Activated CD8-positive, alpha-beta T cell treated with anti-CD3 and anti-CD28 coated beads for 36 hours (primary cell): ENCODE results near the gene GNG8. TPM values are rescaled to one million over a fixed set of nuclear protein-coding genes. Genes with fewer than 3 reads are reported as not detected.

Experiments used
- ATAC-seq: fragments of 200-7000 bp; cut with Tn5 transposase; one replicate; pipeline ENCODE4 v1.10.0; 2021; ENCODE audit warnings: mild to moderate bottlenecking, moderate library complexity
- CTCF ChIA-PET: fragments of 350-600 bp; sonication (Branson Sonifier 250); formaldehyde crosslinking; loops from one replicate; lab custom pipeline; 2021; ENCODE audit warnings: antibody characterized with exemption; lab: Charles Lee
- POLR2A ChIA-PET: fragments of 350-600 bp; sonication (Branson Sonifier 250); formaldehyde crosslinking; loops from one replicate; lab custom pipeline; 2021; ENCODE audit warnings: antibody characterized with exemption; lab: Charles Lee
- DNase-seq: peaks from one replicate; pipeline ENCODE4 v3.0.0-alpha.2; 2020
- H3K27ac Mint-ChIP-seq: one replicate; pipeline ENCODE4 v1.8.0; 2021; ENCODE audit warnings: mild to moderate bottlenecking, mixed read lengths
- H3K27me3 Mint-ChIP-seq: one replicate; pipeline ENCODE4 v1.8.0; 2021; ENCODE audit warnings: mixed read lengths
- H3K36me3 Mint-ChIP-seq: one replicate; pipeline ENCODE4 v1.8.0; 2021; ENCODE audit warnings: low read depth, mixed read lengths
- H3K4me1 Mint-ChIP-seq: one replicate; pipeline ENCODE4 v1.8.0; 2021; ENCODE audit warnings: low read depth, mixed read lengths
- H3K4me3 Mint-ChIP-seq: one replicate; pipeline ENCODE4 v1.8.0; 2021; ENCODE audit warnings: mild to moderate bottlenecking, moderate library complexity, mixed read lengths
- H3K9me3 Mint-ChIP-seq: one replicate; pipeline ENCODE4 v1.8.0; 2021; ENCODE audit warnings: mixed read lengths
- CTCF ChIP-seq: fragments of 200-600 bp; IDR thresholded peaks from one replicate; pipeline ENCODE4 v1.8.0; 2022; ENCODE audit warnings: antibody characterized with exemption, mild to moderate bottlenecking
- intact Hi-C: fragments of 100-400 bp; cut with micrococcal nuclease; formaldehyde crosslinking; loops from one replicate; pipeline ENCODE4 v1.10.0; 2022
- total RNA-seq, 2 experiments: library from RNA; stranded (reverse); gene quantifications; one replicate each; pipeline ENCODE4 v1.2.3, GENCODE V29; 2021

GNG8 gene
- total RNA-seq, 2 experiments from 2014 or later: 33.0 to 45.4 TPM

GRCh38 chr19:46601318-46602224, 34.4 kb downstream of the GNG8 start, which contains the start of gene CALM3:
Gene CALM3 (plus strand): TSS chr19:46601330. CDS start chr19:46601435, 105 bp downstream.
- peak within 1 kb of the TSS; percentile 99 for H3K4me3 Mint-ChIP-seq
- H3K9me3 Mint-ChIP-seq: peaks cover 11% of the 10 kb centered on the region
- peaks cover 32% of the 10 kb centered on the region for H3K4me1 Mint-ChIP-seq
- H3K36me3 Mint-ChIP-seq: peaks cover 40% of the 10 kb centered on the region
- ChIA-PET POLR2A (interaction anchor here (0.6 to 10.7 kb wide), 23 partner anchors 11 to 251 kb away, joined by 3 to 232 read pairs (median 6); partner anchors contain the start of genes DACT3, PRKD2, PTGIR and SLC1A5), CTCF (interaction anchor here (0.7 to 4.3 kb wide), 7 partner anchors 11 to 64 kb away, joined by 4 to 56 read pairs (median 7); partner anchors contain the start of gene DACT3)
- no peak for DNase-seq
- TF ChIP-seq CTCF: no peak
- H3K27ac Mint-ChIP-seq: peak within 1 kb of the TSS; percentile 100
- H3K27me3 Mint-ChIP-seq: no peaks in the 10 kb centered on the region
- intact Hi-C loops: no loop called here
- ATAC-seq: no peak

- Mint-ChIP-seq H3K27ac (peak overlapping the region; percentile 100), H3K27me3 (no peaks in the 10 kb centered on the region), H3K9me3 (peaks cover 11% of the 10 kb centered on the region), H3K4me1 (peaks cover 27% of the 10 kb centered on the region), H3K4me3 (peak overlapping the region; percentile 99), H3K36me3 (peaks cover 32% of the 10 kb centered on the region)
- DNase-seq (peak; percentile 99), ATAC-seq (peak; percentile 90)
- TF ChIP-seq CTCF: no peak
- intact Hi-C loops: no loop called here
- CTCF ChIA-PET: interaction anchor here (0.8 to 4.3 kb wide), 10 partner anchors 12 to 104 kb away, joined by 3 to 56 read pairs (median 5); partner anchors contain the start of gene DACT3
- POLR2A ChIA-PET: interaction anchor here (0.6 to 10.7 kb wide), 27 partner anchors 10 to 250 kb away, joined by 3 to 232 read pairs (median 5); partner anchors contain the start of genes DACT3, FKRP, PRKD2 and SLC1A5
Measured at GRCh38 chr19:46600384-46601317, 35.4 kb downstream of the GNG8 start.

GRCh38 chr19:46599716-46600373, 36.2 kb downstream of the GNG8 start:
- H3K27me3 Mint-ChIP-seq: no peaks in the 10 kb centered on the region
- ChIA-PET CTCF (interaction anchor here (0.8 to 4.3 kb wide), 8 partner anchors 13 to 105 kb away, joined by 3 to 56 read pairs (median 5); partner anchors contain the start of gene DACT3), POLR2A (interaction anchor here (0.6 to 10.7 kb wide), 19 partner anchors 9 to 188 kb away, joined by 3 to 232 read pairs (median 6); partner anchors contain the start of genes DACT3, FKRP, PRKD2 and SLC1A5)
- peaks cover 11% of the 10 kb centered on the region for H3K9me3 Mint-ChIP-seq
- intact Hi-C loops: no loop called here
- peaks cover 30% of the 10 kb centered on the region for H3K36me3 Mint-ChIP-seq
- H3K4me1 Mint-ChIP-seq: peaks cover 23% of the 10 kb centered on the region
- DNase-seq (no peak), ATAC-seq (no peak)
- peak overlapping the region; percentile 99 for H3K4me3 Mint-ChIP-seq
- TF ChIP-seq CTCF: no peak
- H3K27ac Mint-ChIP-seq: peak overlapping the region; percentile 100

GRCh38 chr19:46598372-46598917, 37.6 kb downstream of the GNG8 start:
- no peak for ATAC-seq
- no peak for TF ChIP-seq CTCF
- DNase-seq: no peak
- peaks cover 24% of the 10 kb centered on the region for H3K36me3 Mint-ChIP-seq
- no peaks in the 10 kb centered on the region for H3K27me3 Mint-ChIP-seq
- ChIA-PET CTCF (interaction anchor here (1.3 to 2.5 kb wide), 6 partner anchors 13 to 63 kb away, joined by 3 to 11 read pairs (median 7); partner anchors contain the start of gene DACT3), POLR2A (interaction anchor here (0.6 to 1.5 kb wide), 2 partner anchors 13 to 1797 kb away, joined by 3 to 4 read pairs; no protein-coding TSS in a partner anchor)
- no peak overlapping the region for H3K27ac Mint-ChIP-seq
- H3K4me3 Mint-ChIP-seq: no peak overlapping the region
- H3K4me1 Mint-ChIP-seq: peaks cover 14% of the 10 kb centered on the region
- H3K9me3 Mint-ChIP-seq: peaks cover 11% of the 10 kb centered on the region
- intact Hi-C loops: no loop called here
